ENCODE measurements around the gene NOTCH2.

The NOTCH2 gene

GRCh38 chr1:119946724-119947123 is 122.7 kb downstream of the NOTCH2 start:
- DNase-seq (ENCODE audit: low read depth in 2 of 2): no peak

GRCh38 chr1:119943216-119943615 is 126.2 kb downstream of the NOTCH2 start:
- no peak for DNase-seq (ENCODE audit: low read depth in 2 of 2)

- no peak for DNase-seq (ENCODE audit: low read depth in 2 of 2)
Observed at GRCh38 chr1:119941392-119941791, 128.1 kb downstream of the NOTCH2 start.

GRCh38 chr1:119940697-119941096 is 128.8 kb downstream of the NOTCH2 start:
- no peak for DNase-seq (ENCODE audit: low read depth in 2 of 2)

- DNase-seq (ENCODE audit: low read depth in 2 of 2): no peak
Observed at GRCh38 chr1:119937198-119937597, 132.3 kb downstream of the NOTCH2 start.

- DNase-seq (ENCODE audit: low read depth in 2 of 2): no peak
Observed at GRCh38 chr1:119935915-119936314, 133.5 kb downstream of the NOTCH2 start.

GRCh38 chr1:119935373-119935772 is 134.1 kb downstream of the NOTCH2 start:
- DNase-seq (ENCODE audit: low read depth in 2 of 2): no peak

GRCh38 chr1:119933397-119933796 is 136.1 kb downstream of the NOTCH2 start:
- no peak for DNase-seq (ENCODE audit: low read depth in 2 of 2)

- no peak for DNase-seq (ENCODE audit: low read depth in 2 of 2)
Observed at GRCh38 chr1:119929643-119930315, 139.7 kb downstream of the NOTCH2 start.

GRCh38 chr1:119926553-119926952 is 142.9 kb downstream of the NOTCH2 start:
- no peak for DNase-seq (ENCODE audit: low read depth in 2 of 2)

- no peak for DNase-seq (ENCODE audit: low read depth in 2 of 2)
Observed at GRCh38 chr1:119924948-119925898, 144.2 kb downstream of the NOTCH2 start.

GRCh38 chr1:119920104-119920968 is 149.1 kb downstream of the NOTCH2 start:
- no peak for DNase-seq (ENCODE audit: low read depth in 2 of 2)

GRCh38 chr1:119919241-119919640 is 150.2 kb downstream of the NOTCH2 start:
- no peak for DNase-seq (ENCODE audit: low read depth in 2 of 2)

GRCh38 chr1:119918301-119918700 is 151.2 kb downstream of the NOTCH2 start:
- no peak for DNase-seq (ENCODE audit: low read depth in 2 of 2)

GRCh38 chr1:119917304-119918055 is 152.0 kb downstream of the NOTCH2 start:
- no peak for DNase-seq (ENCODE audit: low read depth in 2 of 2)

- no peak for DNase-seq (ENCODE audit: low read depth in 2 of 2)
Observed at GRCh38 chr1:119915517-119915916, 153.9 kb downstream of the NOTCH2 start.

GRCh38 chr1:119914071-119914470 is 155.4 kb downstream of the NOTCH2 start:
- no peak for DNase-seq (ENCODE audit: low read depth in 2 of 2)

GRCh38 chr1:119912963-119913362 is 156.5 kb downstream of the NOTCH2 start:
- no peak for DNase-seq (ENCODE audit: low read depth in 2 of 2)

- DNase-seq (ENCODE audit: low read depth in 2 of 2): no peak
Observed at GRCh38 chr1:119911775-119912174, 157.7 kb downstream of the NOTCH2 start.

GRCh38 chr1:119910618-119911017 is 158.8 kb downstream of the NOTCH2 start:
- DNase-seq (ENCODE audit: low read depth in 2 of 2): no peak

- no peak for DNase-seq (ENCODE audit: low read depth in 2 of 2)
Observed at GRCh38 chr1:119909890-119910596, 159.4 kb downstream of the NOTCH2 start.
